Measurements from ENCODE around the gene MYBPC2. TPM values are rescaled to one million over a fixed set of nuclear protein-coding genes. Genes with fewer than 3 reads are reported as not detected.

MYBPC2 gene
- total RNA-seq, 2 experiments from 2014 or later: 0.28 to 0.33 TPM

- ChIA-PET POLR2A (no interaction called here), CTCF (interaction anchor here (0.9 kb wide), 1 partner anchor 28 kb away, joined by 4 read pairs; no protein-coding TSS in a partner anchor)
Observed at GRCh38 chr19:50398675-50399367, 33.9 kb upstream of the MYBPC2 start.

GRCh38 chr19:50399368-50399745 lies 33.3 kb upstream of the MYBPC2 start:
- Mint-ChIP-seq H3K36me3 (ENCODE audit: low read depth) (peaks cover 30% of the 10 kb centered on the region), H3K9me3 (no peaks in the 10 kb centered on the region), H3K4me1 (peaks cover 1% of the 10 kb centered on the region), H3K4me3 (no peak overlapping the region), H3K27ac (no peak overlapping the region), H3K27me3 (no peaks in the 10 kb centered on the region)
- POLR2A ChIA-PET: no interaction called here
- no peak for DNase-seq
- CTCF ChIA-PET: no interaction called here

More at GRCh38 chr19:50398675-50399367, 33.9 kb upstream of the MYBPC2 start:
- H3K36me3 Mint-ChIP-seq (ENCODE audit: low read depth): peaks cover 31% of the 10 kb centered on the region
- no peak overlapping the region for H3K4me3 Mint-ChIP-seq
- no peaks in the 10 kb centered on the region for H3K27me3 Mint-ChIP-seq
- no peak for DNase-seq
- H3K9me3 Mint-ChIP-seq: no peaks in the 10 kb centered on the region
- peaks cover 1% of the 10 kb centered on the region for H3K4me1 Mint-ChIP-seq
- no peak overlapping the region for H3K27ac Mint-ChIP-seq

DNA sequence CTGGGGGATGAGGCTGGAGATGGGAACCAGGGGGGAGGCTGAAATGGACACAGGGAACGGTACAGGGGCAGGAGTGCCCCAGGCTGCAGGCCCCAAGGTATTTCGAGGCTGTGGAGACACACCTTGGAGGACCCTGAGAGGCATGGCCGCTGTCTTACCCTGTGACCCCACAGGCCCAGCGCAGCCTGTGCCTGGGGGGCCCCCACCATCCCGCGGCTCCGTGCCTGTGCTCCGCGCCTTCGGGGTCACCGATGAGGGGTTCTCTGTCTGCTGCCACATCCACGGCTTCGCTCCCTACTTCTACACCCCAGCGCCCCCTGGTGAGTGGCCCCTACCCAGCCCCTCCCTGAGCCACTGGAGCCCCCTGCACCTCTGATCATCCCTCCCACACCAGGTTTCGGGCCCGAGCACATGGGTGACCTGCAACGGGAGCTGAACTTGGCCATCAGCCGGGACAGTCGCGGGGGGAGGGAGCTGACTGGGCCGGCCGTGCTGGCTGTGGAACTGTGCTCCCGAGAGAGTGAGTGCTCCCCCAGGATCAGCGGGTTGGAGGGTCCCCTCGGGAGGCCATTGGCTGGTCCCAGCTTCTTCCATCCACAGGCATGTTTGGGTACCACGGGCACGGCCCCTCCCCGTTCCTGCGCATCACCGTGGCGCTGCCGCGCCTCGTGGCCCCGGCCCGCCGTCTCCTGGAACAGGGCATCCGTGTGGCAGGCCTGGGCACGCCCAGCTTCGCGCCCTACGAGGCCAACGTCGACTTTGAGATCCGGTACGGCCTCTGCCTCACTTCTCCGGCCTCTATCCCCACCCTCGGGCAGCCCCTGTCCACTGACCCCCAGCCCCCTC lies 30.9 kb upstream of the MYBPC2 start:
- Mint-ChIP-seq H3K27ac (no peak overlapping the region), H3K4me3 (no peak overlapping the region), H3K36me3 (ENCODE audit: low read depth) (peaks cover 37% of the 10 kb centered on the region), H3K27me3 (no peaks in the 10 kb centered on the region), H3K9me3 (no peaks in the 10 kb centered on the region), H3K4me1 (no peaks in the 10 kb centered on the region)
- DNase-seq: no peak
- CTCF ChIA-PET: no interaction called here
- POLR2A ChIA-PET: no interaction called here

DNA sequence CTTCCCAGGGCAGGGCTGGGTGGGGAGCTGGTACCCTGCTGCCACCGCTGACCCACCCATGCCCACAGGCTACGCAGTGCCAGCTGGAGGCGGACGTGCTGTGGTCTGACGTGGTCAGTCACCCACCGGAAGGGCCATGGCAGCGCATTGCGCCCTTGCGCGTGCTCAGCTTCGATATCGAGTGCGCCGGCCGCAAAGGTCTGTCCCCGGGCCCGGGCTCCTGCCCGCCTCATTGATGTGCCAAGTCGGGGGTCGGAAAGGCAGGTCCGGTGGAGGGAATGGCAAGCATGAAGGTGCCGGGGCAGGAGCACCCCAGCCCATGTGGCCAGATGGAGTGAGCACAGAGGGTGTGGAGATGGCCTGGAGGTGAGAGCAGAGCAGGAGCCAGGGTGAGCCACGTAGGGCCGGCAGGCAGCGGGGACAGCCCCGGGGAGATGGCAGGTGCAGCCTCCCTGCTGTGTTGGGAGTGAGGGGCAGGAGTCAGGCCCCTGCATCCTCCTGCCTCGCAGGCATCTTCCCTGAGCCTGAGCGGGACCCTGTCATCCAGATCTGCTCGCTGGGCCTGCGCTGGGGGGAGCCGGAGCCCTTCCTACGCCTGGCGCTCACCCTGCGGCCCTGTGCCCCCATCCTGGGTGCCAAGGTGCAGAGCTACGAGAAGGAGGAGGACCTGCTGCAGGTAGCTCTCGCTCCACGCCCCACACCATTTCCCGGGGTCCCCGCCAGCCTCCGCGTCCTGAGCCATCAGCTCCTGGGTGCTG lies 30.0 kb upstream of the MYBPC2 start:
- POLR2A ChIA-PET: no interaction called here
- Mint-ChIP-seq H3K36me3 (ENCODE audit: low read depth) (peaks cover 40% of the 10 kb centered on the region), H3K4me1 (no peaks in the 10 kb centered on the region), H3K27ac (no peak overlapping the region), H3K4me3 (no peak overlapping the region), H3K27me3 (no peaks in the 10 kb centered on the region), H3K9me3 (no peaks in the 10 kb centered on the region)
- DNase-seq: no peak
- CTCF ChIA-PET: no interaction called here

DNA sequence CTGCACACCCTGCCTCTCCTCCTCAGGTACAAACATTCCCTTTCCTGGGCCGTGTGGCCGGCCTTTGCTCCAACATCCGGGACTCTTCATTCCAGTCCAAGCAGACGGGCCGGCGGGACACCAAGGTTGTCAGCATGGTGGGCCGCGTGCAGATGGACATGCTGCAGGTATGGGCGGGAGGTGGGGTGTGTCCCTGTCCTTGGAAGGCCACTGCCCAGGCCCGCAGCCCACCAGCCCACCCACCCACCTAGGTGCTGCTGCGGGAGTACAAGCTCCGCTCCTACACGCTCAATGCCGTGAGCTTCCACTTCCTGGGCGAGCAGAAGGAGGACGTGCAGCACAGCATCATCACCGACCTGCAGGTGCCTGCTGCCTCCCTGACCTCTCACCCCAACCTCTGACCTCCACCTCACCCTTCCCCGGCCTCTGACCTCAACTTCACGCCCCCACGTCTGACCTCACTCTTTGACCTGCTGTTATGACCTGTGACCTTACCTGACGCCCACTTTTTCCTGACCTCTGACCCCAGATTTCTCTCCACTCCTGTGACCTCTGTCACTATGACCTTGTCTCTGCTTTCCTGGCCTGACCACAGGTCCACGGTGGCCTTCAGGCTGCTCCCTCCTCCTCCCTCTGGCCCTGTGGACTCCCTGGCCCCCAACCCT lies 26.4 kb upstream of the MYBPC2 start:
- ChIA-PET CTCF (no interaction called here), POLR2A (no interaction called here)
- H3K9me3 Mint-ChIP-seq: no peaks in the 10 kb centered on the region
- H3K36me3 Mint-ChIP-seq (ENCODE audit: low read depth): peaks cover 46% of the 10 kb centered on the region
- no peaks in the 10 kb centered on the region for H3K27me3 Mint-ChIP-seq
- no peak overlapping the region for H3K4me3 Mint-ChIP-seq
- DNase-seq: no peak
- H3K27ac Mint-ChIP-seq: no peak overlapping the region
- H3K4me1 Mint-ChIP-seq: no peaks in the 10 kb centered on the region

DNA sequence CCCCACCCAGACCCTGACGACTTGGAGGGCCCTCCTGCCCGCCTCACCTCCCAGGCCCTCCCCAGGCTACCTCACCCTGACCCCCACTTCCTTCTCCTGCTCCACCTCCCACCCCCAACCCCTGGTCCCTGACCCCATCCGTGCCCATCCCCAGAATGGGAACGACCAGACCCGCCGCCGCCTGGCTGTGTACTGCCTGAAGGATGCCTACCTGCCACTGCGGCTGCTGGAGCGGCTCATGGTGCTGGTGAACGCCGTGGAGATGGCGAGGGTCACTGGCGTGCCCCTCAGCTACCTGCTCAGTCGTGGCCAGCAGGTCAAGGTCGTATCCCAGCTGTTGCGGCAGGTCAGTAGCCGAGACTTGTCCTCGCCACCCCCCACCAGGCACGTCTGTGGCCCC lies 25.9 kb upstream of the MYBPC2 start:
- Mint-ChIP-seq H3K4me1 (no peaks in the 10 kb centered on the region), H3K27ac (no peak overlapping the region), H3K9me3 (no peaks in the 10 kb centered on the region), H3K27me3 (no peaks in the 10 kb centered on the region), H3K36me3 (ENCODE audit: low read depth) (peaks cover 45% of the 10 kb centered on the region), H3K4me3 (no peak overlapping the region)
- CTCF ChIA-PET: interaction anchor here (0.7 kb wide), 1 partner anchor 1238 kb away, joined by 4 read pairs; no protein-coding TSS in a partner anchor
- no peak for DNase-seq
- POLR2A ChIA-PET: no interaction called here

DNA sequence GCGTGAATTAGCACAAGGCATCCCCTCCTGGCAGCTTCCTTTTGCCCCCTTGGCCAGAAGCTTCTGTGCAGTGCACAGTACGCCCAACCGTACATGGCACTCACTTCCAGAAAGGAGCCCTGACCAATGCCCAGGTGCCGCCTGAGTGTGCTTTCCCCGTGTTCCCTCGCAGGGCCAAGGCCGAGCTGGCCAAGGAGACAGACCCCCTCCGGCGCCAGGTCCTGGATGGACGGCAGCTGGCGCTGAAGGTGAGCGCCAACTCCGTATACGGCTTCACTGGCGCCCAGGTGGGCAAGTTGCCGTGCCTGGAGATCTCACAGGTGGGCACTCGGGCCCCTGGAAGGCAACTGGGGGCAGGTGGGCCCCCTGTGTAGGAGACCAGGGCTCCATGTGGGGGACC lies 23.3 kb upstream of the MYBPC2 start:
- Mint-ChIP-seq H3K27me3 (no peaks in the 10 kb centered on the region), H3K9me3 (no peaks in the 10 kb centered on the region), H3K36me3 (ENCODE audit: low read depth) (peaks cover 36% of the 10 kb centered on the region), H3K4me1 (no peaks in the 10 kb centered on the region), H3K27ac (no peak overlapping the region), H3K4me3 (no peak overlapping the region)
- CTCF ChIA-PET: no interaction called here
- POLR2A ChIA-PET: interaction anchor here (1.2 kb wide), 1 partner anchor 41 kb away, joined by 3 read pairs; no protein-coding TSS in a partner anchor
- DNase-seq: no peak

- Mint-ChIP-seq H3K9me3 (no peaks in the 10 kb centered on the region), H3K4me1 (peaks cover 2% of the 10 kb centered on the region), H3K4me3 (no peak overlapping the region), H3K27ac (no peak overlapping the region), H3K27me3 (no peaks in the 10 kb centered on the region), H3K36me3 (ENCODE audit: low read depth) (peaks cover 39% of the 10 kb centered on the region)
- ChIA-PET CTCF (no interaction called here), POLR2A (interaction anchor here (1.2 to 1.3 kb wide), 2 partner anchors 41 to 53 kb away, joined by 3 to 5 read pairs; no protein-coding TSS in a partner anchor)
- DNase-seq: no peak
Observed at GRCh38 chr19:50410109-50410508, 22.6 kb upstream of the MYBPC2 start.

DNA sequence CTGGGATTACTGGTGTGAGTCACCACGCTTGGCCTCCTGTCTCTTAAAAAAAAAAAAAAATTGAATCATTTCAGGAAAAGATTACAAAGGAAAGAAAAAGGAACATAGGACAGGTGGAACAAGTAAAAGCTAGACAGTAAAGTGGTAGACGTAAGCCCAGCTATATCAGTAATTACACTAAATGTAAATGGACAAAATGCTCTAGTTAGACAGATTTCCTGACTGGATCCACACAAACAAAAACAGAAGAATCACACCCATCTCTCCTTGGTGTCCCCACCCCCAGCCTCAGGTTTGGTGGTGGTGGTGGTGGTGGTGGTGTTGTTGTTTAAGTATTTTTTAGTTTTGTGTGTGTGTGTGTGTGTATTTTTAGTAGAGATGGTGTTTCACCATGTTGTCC lies 20.3 kb upstream of the MYBPC2 start:
- CTCF ChIA-PET: interaction anchor here (1.3 kb wide), 1 partner anchor 55 kb away, joined by 3 read pairs; no protein-coding TSS in a partner anchor
- H3K27me3 Mint-ChIP-seq: no peaks in the 10 kb centered on the region
- peaks cover 23% of the 10 kb centered on the region for H3K36me3 Mint-ChIP-seq (ENCODE audit: low read depth)
- no peak overlapping the region for H3K4me3 Mint-ChIP-seq
- H3K9me3 Mint-ChIP-seq: no peaks in the 10 kb centered on the region
- H3K4me1 Mint-ChIP-seq: peaks cover 2% of the 10 kb centered on the region
- DNase-seq: no peak
- POLR2A ChIA-PET: no interaction called here
- no peak overlapping the region for H3K27ac Mint-ChIP-seq

DNA sequence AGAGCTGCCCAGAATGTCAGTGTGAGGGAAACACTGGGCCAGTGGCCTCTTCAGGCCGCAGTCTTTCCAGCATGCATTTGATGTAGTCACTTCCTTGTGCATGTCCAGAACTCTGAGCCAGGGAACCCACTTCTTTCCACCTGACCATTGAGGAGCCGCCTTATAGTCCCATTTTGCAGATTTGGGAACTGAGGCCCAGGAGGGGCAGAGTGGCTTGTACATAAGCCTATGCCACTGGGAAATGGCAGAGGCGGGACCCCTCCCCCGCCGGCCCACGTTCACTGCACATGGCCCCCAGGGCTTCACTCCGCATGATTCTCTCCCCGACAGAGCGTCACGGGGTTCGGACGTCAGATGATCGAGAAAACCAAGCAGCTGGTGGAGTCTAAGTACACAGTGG lies 19.6 kb upstream of the MYBPC2 start:
- no peak for DNase-seq
- POLR2A ChIA-PET: no interaction called here
- no peak overlapping the region for H3K4me3 Mint-ChIP-seq
- H3K27me3 Mint-ChIP-seq: no peaks in the 10 kb centered on the region
- CTCF ChIA-PET: interaction anchor here (1.0 kb wide), 1 partner anchor 56 kb away, joined by 3 read pairs; no protein-coding TSS in a partner anchor
- peaks cover 23% of the 10 kb centered on the region for H3K36me3 Mint-ChIP-seq (ENCODE audit: low read depth)
- peaks cover 2% of the 10 kb centered on the region for H3K4me1 Mint-ChIP-seq
- H3K9me3 Mint-ChIP-seq: no peaks in the 10 kb centered on the region
- H3K27ac Mint-ChIP-seq: no peak overlapping the region

DNA sequence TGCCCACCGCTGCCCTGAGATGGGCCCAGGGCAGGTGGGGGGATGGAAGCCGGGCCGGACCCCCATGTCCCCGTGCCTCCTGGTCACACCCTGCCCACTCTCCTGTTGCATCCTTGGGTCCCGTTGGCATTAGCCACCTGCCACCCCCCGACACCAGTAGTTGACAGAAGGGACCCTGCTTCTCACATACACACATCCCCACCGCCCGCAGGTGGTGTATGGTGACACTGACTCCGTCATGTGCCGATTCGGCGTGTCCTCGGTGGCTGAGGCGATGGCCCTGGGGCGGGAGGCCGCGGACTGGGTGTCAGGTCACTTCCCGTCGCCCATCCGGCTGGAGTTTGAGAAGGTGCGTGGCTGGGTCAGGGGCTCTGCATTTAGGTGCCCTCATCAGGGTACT lies 19.2 kb upstream of the MYBPC2 start:
- ChIA-PET POLR2A (no interaction called here), CTCF (interaction anchor here (1.0 kb wide), 1 partner anchor 56 kb away, joined by 3 read pairs; no protein-coding TSS in a partner anchor)
- H3K9me3 Mint-ChIP-seq: no peaks in the 10 kb centered on the region
- H3K4me1 Mint-ChIP-seq: peaks cover 2% of the 10 kb centered on the region
- peaks cover 23% of the 10 kb centered on the region for H3K36me3 Mint-ChIP-seq (ENCODE audit: low read depth)
- no peaks in the 10 kb centered on the region for H3K27me3 Mint-ChIP-seq
- no peak overlapping the region for H3K4me3 Mint-ChIP-seq
- no peak for DNase-seq
- no peak overlapping the region for H3K27ac Mint-ChIP-seq

DNA sequence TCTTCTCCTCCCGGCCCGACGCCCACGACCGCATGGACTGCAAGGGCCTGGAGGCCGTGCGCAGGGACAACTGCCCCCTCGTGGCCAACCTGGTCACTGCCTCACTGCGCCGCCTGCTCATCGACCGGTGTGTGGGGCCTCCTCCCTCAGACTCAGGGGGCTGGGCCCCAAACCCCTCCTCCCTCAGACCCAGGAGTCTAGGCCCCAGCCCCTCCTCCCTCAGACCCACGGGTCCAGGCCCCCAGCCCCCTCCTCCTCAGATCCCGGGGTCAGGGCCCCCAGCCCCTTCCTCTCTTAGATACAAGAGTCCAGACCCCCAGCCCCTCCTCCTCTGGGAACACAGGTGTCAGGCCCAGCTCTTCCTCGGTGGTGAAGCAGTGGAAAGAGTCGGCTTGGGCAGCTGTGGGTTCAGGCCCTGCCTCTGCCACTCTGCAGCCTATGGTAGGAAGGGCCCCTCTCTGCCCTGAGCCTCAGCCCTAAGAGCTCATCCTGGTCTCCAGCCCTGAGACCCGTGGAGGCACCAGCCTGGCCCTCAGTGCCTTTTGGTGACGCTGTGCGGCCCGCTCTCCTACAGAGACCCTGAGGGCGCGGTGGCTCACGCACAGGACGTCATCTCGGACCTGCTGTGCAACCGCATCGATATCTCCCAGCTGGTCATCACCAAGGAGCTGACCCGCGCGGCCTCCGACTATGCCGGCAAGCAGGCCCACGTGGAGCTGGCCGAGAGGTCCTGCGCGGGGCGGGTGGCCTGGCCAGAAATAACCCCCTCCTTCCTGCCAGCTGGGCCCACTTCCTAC lies 17.6 kb upstream of the MYBPC2 start:
- no peak overlapping the region for H3K27ac Mint-ChIP-seq
- DNase-seq: peak; percentile 74
- CTCF ChIA-PET: interaction anchor here (0.5 to 1.4 kb wide), 6 partner anchors 10 to 108 kb away, joined by 3 to 6 read pairs (median 4); no protein-coding TSS in a partner anchor
- H3K4me3 Mint-ChIP-seq: no peak overlapping the region
- no peaks in the 10 kb centered on the region for H3K9me3 Mint-ChIP-seq
- H3K27me3 Mint-ChIP-seq: peaks cover 7% of the 10 kb centered on the region
- H3K36me3 Mint-ChIP-seq (ENCODE audit: low read depth): peaks cover 18% of the 10 kb centered on the region
- POLR2A ChIA-PET: interaction anchor here (0.8 to 1.2 kb wide), 3 partner anchors 31 to 58 kb away, joined by 3 to 5 read pairs (median 5); partner anchors contain the start of gene POLD1
- peaks cover 10% of the 10 kb centered on the region for H3K4me1 Mint-ChIP-seq

All from activated CD4-positive, alpha-beta memory T cell treated with anti-CD3 and anti-CD28 coated beads, Interleukin-2, amount 10 ng/mL, durations not matched to agents 7 days and 5 days (primary cell).